Femur (tissue), 1 donor: ENCODE results near the gene MGAT5.

ENCODE experiments used
- DNase-seq: peaks from one replicate; pipeline ENCODE4 v3.0.0-alpha.2; 2017

Gene MGAT5

GRCh38 chr2:134370655-134371445 is 117.0 kb downstream of the MGAT5 start:
- DNase-seq: no peak

DNA sequence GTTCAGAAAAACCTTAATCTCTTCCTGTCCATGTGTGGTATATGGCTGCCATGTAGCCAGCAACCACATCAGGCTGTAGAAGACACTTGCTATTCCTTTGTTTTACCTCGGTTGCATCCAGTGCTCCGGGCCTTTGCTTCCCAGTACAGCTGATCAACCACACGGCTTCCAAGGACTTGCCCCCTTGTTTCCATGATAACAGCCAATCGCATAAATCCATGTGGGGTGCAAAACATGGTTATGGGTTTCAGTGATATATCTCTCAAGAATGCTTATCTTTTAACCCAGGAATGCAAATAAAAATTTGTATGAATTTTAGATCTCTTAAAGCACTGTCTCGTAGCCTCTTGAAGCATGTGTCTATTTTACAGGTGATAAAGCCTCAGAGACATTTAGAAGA is 118.3 kb downstream of the MGAT5 start:
- DNase-seq: no peak

DNA sequence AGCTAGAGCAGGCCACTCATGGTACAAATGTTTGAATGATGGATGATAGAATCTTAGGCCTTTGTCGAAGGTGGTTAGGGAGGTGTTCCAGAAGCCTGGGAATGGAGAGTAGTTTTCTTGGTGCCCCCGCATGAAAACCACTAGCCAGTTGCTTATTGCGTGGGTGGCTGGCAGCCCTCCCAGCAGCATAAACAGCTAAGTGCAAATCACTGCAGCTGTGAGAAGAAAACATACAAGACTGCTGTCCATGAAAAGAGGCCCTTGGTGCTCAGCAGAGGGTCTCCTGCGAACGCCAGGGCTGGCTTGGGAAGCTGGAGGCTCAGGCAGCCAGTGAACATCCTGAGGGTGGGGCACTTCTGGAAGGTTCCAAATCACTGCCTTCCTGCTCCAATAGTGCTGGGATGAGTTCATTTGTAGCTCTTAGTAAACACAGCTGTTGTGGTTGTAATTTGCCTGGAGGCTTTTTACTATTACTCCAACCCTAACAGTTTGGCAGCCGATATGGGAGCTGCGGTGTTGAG is 118.8 kb downstream of the MGAT5 start:
- DNase-seq: peak; percentile 87

- DNase-seq: peak; percentile 48
Observed at GRCh38 chr2:134375935-134376334, 122.1 kb downstream of the MGAT5 start.

DNA sequence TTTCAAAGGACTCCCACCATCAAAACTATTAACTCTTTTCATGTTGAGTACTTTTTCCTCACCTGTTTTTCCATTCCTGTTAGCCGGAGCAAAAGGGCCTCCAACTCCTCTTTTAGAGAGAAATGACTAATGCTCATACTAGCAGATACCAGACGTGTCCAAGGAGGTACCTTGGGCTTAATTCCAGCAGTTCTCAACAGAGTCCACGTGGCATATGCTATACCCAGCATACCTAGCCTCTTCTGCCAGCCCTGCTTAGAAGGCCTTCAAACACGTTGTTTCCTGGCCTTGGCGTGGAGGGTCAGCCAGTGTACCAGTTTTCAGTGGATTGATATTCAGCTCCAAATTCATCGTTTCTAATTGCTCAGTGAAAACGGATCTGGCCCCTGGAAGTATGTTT is 123.9 kb downstream of the MGAT5 start:
- no peak for DNase-seq

GRCh38 chr2:134379293-134379692 is 125.4 kb downstream of the MGAT5 start:
- DNase-seq: no peak

DNA sequence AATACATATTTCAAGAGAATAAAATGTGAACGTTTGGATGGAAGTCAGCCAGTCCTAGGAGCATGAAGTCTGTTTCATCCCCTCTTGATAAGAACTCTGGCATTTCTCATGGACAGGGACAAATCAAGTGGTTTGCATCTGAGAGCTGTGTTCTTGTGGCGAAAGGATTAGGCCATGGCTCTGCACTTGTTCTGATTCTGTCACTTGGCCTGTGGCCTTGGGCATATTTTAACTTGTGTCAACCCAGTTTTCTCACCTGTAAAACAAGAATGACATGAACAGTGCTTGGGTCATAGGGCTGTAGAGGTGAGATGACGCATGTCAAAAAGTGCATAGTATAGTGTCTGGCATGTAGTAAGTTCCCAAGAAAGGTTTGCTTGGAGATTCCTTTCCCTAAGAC is 125.8 kb downstream of the MGAT5 start:
- DNase-seq: no peak

- DNase-seq: no peak
Observed at GRCh38 chr2:134381141-134381540, 127.3 kb downstream of the MGAT5 start.

- DNase-seq: no peak
Observed at GRCh38 chr2:134384131-134384530, 130.3 kb downstream of the MGAT5 start.

- DNase-seq: no peak
Observed at GRCh38 chr2:134385195-134385594, 131.3 kb downstream of the MGAT5 start.

DNA sequence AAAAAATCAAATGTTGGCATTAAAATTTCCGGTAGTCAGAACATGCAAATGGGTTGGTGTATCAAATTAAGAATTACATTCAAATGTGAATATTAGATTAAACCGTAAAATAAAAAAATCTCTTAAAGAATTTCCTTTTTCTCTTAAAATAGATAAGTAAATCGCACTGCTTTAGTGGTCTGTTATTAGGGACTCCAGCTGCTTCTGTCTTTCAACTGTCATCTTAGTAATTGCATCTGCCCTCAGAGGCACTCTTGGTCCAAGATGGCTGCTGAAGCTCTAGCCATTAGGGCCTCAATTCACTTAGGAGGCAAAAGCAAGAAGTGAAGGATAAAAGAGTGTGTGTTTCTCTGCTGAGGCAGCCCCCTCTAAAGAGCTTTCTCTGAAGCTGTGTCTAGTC is 132.4 kb downstream of the MGAT5 start:
- DNase-seq: no peak

GRCh38 chr2:134389381-134389780 is 135.5 kb downstream of the MGAT5 start:
- DNase-seq: no peak

- no peak for DNase-seq
Observed at GRCh38 chr2:134391751-134392160, 137.9 kb downstream of the MGAT5 start.

DNA sequence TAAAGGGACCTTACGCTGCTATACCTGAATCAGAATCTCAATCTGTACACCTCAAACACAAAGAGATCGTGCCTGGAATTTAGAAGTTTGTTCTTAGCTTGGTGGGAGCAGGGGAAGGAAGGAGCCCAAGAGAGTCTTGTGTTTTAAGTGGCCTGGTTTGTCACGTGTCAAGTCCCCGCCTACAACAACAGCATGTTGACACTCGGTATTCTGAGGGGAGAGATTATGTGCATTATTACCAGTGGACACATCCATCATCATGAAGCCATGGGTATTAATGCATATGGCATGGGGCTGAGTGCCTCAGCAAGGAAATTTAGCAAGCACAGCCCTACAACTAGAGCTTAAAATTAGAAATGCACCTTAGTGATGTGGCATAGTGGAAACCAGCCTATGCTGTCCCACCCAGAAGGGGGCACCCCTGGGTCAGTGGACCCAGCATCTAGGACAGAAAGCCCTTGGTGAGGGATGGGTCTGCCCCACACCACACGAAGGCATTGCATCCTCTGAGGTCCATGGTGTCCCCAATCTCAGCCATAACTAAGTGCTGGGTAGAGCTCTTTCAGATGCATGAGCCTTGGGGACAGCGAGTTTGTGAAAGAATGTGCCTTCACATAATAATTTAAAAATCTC is 138.7 kb downstream of the MGAT5 start:
- DNase-seq: no peak

GRCh38 chr2:134393075-134393461 is 139.2 kb downstream of the MGAT5 start:
- peak; percentile 49 for DNase-seq

DNA sequence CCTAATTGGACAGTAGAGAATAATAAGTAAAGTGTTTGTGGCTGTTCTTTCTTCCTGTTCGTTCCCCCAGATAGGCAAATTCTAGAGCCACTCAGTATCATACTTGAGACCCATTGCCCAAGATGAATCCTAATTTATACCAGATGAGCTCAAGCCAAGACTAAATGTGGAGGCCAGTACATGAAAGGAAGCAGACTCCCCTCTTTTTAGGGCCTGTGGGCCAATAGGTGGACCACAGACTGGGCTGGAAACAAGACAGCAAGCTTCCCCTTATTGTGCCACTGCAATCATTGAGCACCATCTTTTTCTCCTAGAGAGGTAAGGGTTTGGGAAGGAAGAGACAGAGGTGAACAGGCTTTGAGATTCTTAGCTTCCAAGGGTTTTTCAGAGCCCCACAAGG is 141.9 kb downstream of the MGAT5 start:
- DNase-seq: no peak

DNA sequence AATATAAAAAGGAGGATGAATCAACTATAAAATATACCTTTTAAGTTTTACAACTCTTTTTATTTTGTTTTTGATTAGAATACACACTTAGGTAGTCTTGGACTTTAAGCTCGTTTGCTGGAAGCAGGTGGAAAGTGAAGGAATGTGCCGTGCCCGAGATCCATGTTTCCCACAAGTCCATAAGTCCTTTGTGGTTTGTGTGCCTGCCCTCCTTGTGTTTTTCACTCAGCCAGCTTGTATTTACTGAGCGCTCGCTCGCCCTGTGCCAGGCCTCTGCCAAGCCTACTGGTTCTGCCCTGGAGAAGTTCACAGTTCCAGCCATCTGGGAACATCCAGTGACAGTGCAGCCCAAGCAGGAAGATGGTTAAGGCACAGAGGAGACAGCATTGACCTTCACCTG is 142.6 kb downstream of the MGAT5 start:
- no peak for DNase-seq

DNA sequence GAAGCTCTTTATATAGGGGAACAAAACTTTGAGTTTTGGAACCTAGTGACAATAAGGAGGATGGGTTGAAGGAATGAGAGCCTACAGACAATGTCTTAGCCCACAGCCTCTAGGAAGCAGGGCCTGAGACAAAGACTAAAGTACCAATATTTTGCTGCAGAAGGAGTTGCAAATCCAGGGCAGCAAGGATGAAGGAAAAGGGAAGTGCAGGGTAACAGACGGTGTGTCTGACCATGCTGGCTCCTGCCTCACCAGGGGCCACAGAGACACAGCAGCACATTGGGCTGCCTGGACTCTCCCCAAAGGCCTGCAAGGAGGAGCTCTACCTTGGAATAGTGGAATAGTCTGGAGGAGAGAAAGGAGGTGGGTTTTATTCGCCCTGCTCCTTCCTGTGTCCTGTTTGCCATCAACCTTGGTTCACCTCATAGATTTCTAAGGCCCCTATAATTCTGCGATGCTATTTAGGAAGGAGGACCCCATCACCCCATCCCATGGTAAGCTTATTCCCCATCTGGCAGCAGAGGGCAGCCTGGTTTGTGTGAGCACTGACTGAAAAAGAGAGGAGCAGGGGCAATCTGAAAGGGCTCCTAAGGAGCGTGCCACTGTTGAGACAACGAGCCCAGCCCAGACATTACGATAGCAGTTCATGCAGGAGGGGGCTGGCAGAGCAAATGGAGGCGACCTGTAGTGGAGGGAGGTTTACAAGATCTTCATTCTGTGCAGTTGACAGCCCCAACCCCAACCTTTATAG is 143.4 kb downstream of the MGAT5 start:
- DNase-seq: no peak

DNA sequence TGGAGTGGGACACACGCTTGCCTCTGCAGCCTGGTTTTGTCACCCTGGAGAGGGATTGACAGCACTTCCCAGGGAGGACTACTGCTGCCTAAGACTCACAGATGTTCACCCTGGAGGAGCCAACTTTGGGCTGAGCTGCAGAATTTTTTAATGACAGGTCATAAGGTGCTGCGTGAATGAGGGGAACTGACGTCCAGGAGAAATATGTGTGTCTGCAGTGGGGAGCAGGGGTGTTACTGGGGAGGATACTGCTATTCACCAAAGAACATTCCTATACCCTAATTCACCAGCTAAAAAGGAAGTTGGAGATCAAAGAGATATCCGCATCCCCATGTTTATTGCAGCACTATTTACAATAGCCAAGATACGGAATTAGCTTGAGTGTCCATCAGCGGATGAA is 144.4 kb downstream of the MGAT5 start:
- DNase-seq: no peak

DNA sequence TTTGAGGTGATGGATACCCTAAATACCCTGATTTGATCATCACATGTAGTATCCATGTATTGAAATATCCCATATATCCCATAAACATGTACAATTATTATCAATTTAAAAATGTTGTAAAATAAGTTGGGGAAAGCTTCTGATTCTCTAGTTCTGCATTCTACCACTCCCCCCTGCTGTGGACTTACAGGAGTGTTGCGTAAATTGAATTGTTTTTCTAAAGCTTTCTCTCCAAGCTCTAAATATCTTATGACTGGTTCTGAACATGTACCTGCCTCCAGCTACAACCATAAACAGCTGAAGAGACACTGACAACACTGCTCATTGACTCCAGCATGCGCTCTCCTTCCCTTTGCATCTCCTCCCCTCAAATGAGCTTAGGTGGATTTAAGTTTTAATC is 145.2 kb downstream of the MGAT5 start:
- DNase-seq: no peak

- DNase-seq: peak; percentile 46
Observed at GRCh38 chr2:134401081-134401497, 147.2 kb downstream of the MGAT5 start.

DNA sequence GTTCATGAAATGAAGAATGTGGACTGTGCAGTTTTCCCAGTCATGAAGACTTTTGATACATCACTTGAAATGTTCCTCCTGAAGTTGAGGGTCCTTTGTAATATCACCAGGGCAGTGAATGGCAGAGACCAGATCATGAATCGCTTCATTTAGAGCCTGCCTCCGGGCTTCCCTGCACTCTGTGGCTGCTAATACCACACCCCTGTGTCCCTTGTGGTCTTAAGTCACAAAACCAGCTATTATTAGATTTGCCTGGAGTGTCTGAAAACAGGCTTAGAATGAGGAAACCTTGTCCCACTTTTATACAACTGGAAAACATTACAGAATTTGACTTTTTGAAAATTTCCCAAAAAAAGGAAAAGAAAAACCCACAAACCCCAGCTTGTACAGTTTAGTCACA is 147.9 kb downstream of the MGAT5 start:
- DNase-seq: no peak

GRCh38 chr2:134402410-134402809 is 148.5 kb downstream of the MGAT5 start:
- DNase-seq: peak; percentile 36

DNA sequence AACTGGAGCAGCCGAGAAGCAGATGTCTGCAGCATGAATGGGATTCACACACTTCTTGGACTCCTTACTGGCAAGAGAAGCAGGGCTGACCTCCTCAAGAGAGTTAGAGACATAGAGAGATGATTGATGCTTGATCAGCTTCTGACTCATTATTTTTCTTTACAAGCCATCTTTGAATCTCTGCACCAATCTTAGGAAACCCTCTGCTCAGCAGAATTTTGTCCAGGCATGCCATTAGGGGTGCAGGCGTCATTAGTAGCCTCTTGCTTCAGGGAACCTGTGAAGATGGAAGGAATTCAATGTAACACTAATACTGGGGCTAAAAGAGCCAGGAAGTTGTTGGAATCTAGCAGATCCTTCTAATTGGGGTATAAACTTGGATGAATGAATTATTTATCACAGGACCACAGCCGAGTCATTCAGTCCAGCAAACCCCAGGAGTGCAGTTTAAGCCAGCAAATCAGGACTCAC is 151.8 kb downstream of the MGAT5 start:
- no peak for DNase-seq
